H9 (cell line): ENCODE measurements around the gene CDKL4. TPM values are rescaled to one million over a fixed set of nuclear protein-coding genes. Genes with fewer than 3 reads are reported as not detected.

Experiments
- DNase-seq: peaks from one replicate; pipeline ENCODE4 v3.0.0-alpha.2; 2017
- H2AFZ ChIP-seq: one replicate; pipeline ENCODE4 v1.6.1; 2013; ENCODE audit warnings: mild to moderate bottlenecking, low read length, control low read depth, moderate library complexity
- H2AK5ac ChIP-seq: 2 replicates; pipeline ENCODE4 v1.6.1; 2013; ENCODE audit warnings: low read length, control low read depth, mixed read lengths; ENCODE audit not compliant: insufficient read length
- H2BK120ac ChIP-seq: one replicate; pipeline ENCODE4 v1.6.1; 2013; ENCODE audit warnings: low read depth, mild to moderate bottlenecking, low read length, control low read depth, inconsistent platforms; ENCODE audit not compliant: poor library complexity, severe bottlenecking
- H2BK12ac ChIP-seq: 2 replicates; pipeline ENCODE4 v1.6.1; 2013; ENCODE audit warnings: low read length, control low read depth, mixed read lengths, low read depth; ENCODE audit not compliant: insufficient read length
- H2BK15ac ChIP-seq: 2 replicates; pipeline ENCODE4 v1.6.1; 2013; ENCODE audit warnings: low read depth, low read length, control low read depth
- H2BK20ac ChIP-seq: one replicate; pipeline ENCODE4 v1.6.1; 2013; ENCODE audit warnings: low read depth, mild to moderate bottlenecking, low read length, control low read depth, inconsistent platforms; ENCODE audit not compliant: poor library complexity, severe bottlenecking
- H2BK5ac ChIP-seq: 2 replicates; pipeline ENCODE4 v1.6.1; 2013; ENCODE audit warnings: low read length, control low read depth, mixed read lengths; ENCODE audit not compliant: insufficient read length
- H3K14ac ChIP-seq: 2 replicates; pipeline ENCODE4 v1.6.1; 2013; ENCODE audit warnings: low read length, control low read depth; ENCODE audit not compliant: insufficient read depth
- H3K18ac ChIP-seq: 2 replicates; pipeline ENCODE4 v1.6.1; 2013; ENCODE audit warnings: low read depth, mild to moderate bottlenecking, mixed read lengths, low read length, control low read depth; ENCODE audit not compliant: insufficient read length
- H3K23ac ChIP-seq: 2 replicates; pipeline ENCODE4 v1.6.1; 2013; ENCODE audit warnings: low read length, control low read depth, mixed read lengths, low read depth; ENCODE audit not compliant: insufficient read length
- H3K23me2 ChIP-seq: 2 replicates; pipeline ENCODE4 v1.6.1; 2013; ENCODE audit warnings: low read depth, mild to moderate bottlenecking, mixed read lengths, low read length, control low read depth; ENCODE audit not compliant: insufficient read length, poor library complexity, severe bottlenecking
- H3K27ac ChIP-seq: 2 replicates; pipeline ENCODE4 v1.5.1; 2013; ENCODE audit warnings: low read length, control low read depth, mixed read lengths, low read depth; ENCODE audit not compliant: insufficient read length
- H3K27me3 ChIP-seq: 2 replicates; pipeline ENCODE4 v1.6.1; 2013; ENCODE audit warnings: low read length, control low read depth, inconsistent platforms; ENCODE audit not compliant: insufficient read depth
- H3K4ac ChIP-seq: 2 replicates; pipeline ENCODE4 v1.6.1; 2013; ENCODE audit warnings: low read depth, mild to moderate bottlenecking, control low read depth, inconsistent platforms, low read length, moderate library complexity
- H3K4me1 ChIP-seq: 2 replicates; pipeline ENCODE4 v1.6.1; 2013; ENCODE audit warnings: low read length, control low read depth, inconsistent platforms; ENCODE audit not compliant: insufficient read depth
- H3K4me2 ChIP-seq: 2 replicates; pipeline ENCODE4 v1.6.1; 2013; ENCODE audit warnings: low read length, control low read depth, mixed read lengths; ENCODE audit not compliant: insufficient read length, insufficient read depth
- H3K56ac ChIP-seq: 2 replicates; pipeline ENCODE4 v1.6.1; 2013; ENCODE audit warnings: low read depth, mild to moderate bottlenecking, mixed read lengths, low read length, control low read depth; ENCODE audit not compliant: insufficient read length
- H3K79me1 ChIP-seq: 2 replicates; pipeline ENCODE4 v1.6.1; 2013; ENCODE audit warnings: low read depth, mild to moderate bottlenecking, moderate library complexity, low read length, control low read depth, inconsistent platforms; ENCODE audit not compliant: insufficient read depth, poor library complexity, severe bottlenecking
- H3K79me2 ChIP-seq: 2 replicates; pipeline ENCODE4 v1.6.1; 2013; ENCODE audit warnings: low read length, control low read depth, inconsistent platforms; ENCODE audit not compliant: insufficient read depth
- H3K9ac ChIP-seq: 2 replicates; pipeline ENCODE4 v1.6.1; 2013; ENCODE audit warnings: low read length, control low read depth, mixed read lengths; ENCODE audit not compliant: insufficient read length; ENCODE audit errors: extremely low read depth
- H3K9me3 ChIP-seq: one replicate; pipeline ENCODE4 v1.6.1; 2013; ENCODE audit warnings: low read depth, low read length, inconsistent platforms; ENCODE audit not compliant: control insufficient read depth
- H3T11ph ChIP-seq: one replicate; pipeline ENCODE4 v1.6.1; 2013; ENCODE audit warnings: mild to moderate bottlenecking, low read length, control low read depth, inconsistent platforms
- H4K20me1 ChIP-seq: one replicate; pipeline ENCODE4 v1.6.1; 2013; ENCODE audit not compliant: control insufficient read depth, insufficient read length, insufficient read depth
- H4K5ac ChIP-seq: 2 replicates; pipeline ENCODE4 v1.6.1; 2013; ENCODE audit warnings: low read depth, mild to moderate bottlenecking, mixed read lengths, low read length, control low read depth; ENCODE audit not compliant: insufficient read length
- H4K8ac ChIP-seq: replicated peaks from 2 replicates; pipeline ENCODE4 v1.6.1; 2013; ENCODE audit warnings: low read length, control low read depth, mixed read lengths, low read depth; ENCODE audit not compliant: insufficient read length
- H4K91ac ChIP-seq: 2 replicates; pipeline ENCODE4 v1.6.1; 2013; ENCODE audit warnings: low read depth, mild to moderate bottlenecking, moderate library complexity, mixed read lengths, low read length, control low read depth; ENCODE audit not compliant: insufficient read length
- H3K27ac Mint-ChIP-seq, 3 experiments: 2 replicates in 2 of 3; 3 replicates in 1 of 3; pipeline ENCODE4 v1.8.0; 2020 to 2021; ENCODE audit warnings: mixed read lengths in 3 of 3, mild to moderate bottlenecking in 1 of 3, moderate library complexity in 1 of 3
- H3K27me3 Mint-ChIP-seq: 2 replicates; pipeline ENCODE4 v1.8.0; 2021; ENCODE audit warnings: low read depth, mild to moderate bottlenecking, moderate library complexity, mixed read lengths
- H3K36me3 Mint-ChIP-seq, 3 experiments: 2 replicates in 2 of 3; 3 replicates in 1 of 3; pipeline ENCODE4 v1.8.0; 2020 to 2021; ENCODE audit warnings: low read depth in 3 of 3, mixed read lengths in 3 of 3; ENCODE audit not compliant: insufficient read depth in 1 of 3
- H3K4me1 Mint-ChIP-seq, 2 experiments: 2 replicates each; pipeline ENCODE4 v1.8.0; 2020; ENCODE audit warnings: mixed read lengths in 2 of 2
- H3K4me3 Mint-ChIP-seq, 2 experiments: 2 replicates in 1 of 2; 3 replicates in 1 of 2; pipeline ENCODE4 v1.8.0; 2020 to 2021; ENCODE audit warnings: mild to moderate bottlenecking in 2 of 2, mixed read lengths in 2 of 2, moderate library complexity in 1 of 2
- H3K9me3 Mint-ChIP-seq, 2 experiments: 2 replicates in 1 of 2; 3 replicates in 1 of 2; pipeline ENCODE4 v1.8.0; 2020; ENCODE audit warnings: mild to moderate bottlenecking in 2 of 2, mixed read lengths in 2 of 2, moderate library complexity in 1 of 2
- CTCF ChIP-seq: fragments of 200-600 bp; sonication (generic); conservative IDR thresholded peaks from 3 replicates; pipeline ENCODE4 v1.8.0; 2021; ENCODE audit warnings: antibody characterized with exemption, mild to moderate bottlenecking
- WGBS: extraction: QIAGEN DNeasy Blood & Tissue Kit; methylation state at CpG from one replicate; pipeline ENCODE4 v1.1.7; 2013; ENCODE audit warnings: missing lambda C conversion rate, low lambda C conversion rate, mixed read lengths; ENCODE audit not compliant: insufficient read length; ENCODE audit errors: extremely low coverage; 5-methylcytosine and 5-hydroxymethylcytosine counted together
- total RNA-seq: library from RNA; stranded (reverse); gene quantifications from 2 replicates; pipeline ENCODE4 v1.2.1, GENCODE V29; 2021

The CDKL4 gene
- total RNA-seq, 1 experiment from 2014 or later: not detected

- Histone ChIP-seq H3K18ac (no peak overlapping the region), H4K20me1 (no peaks in the 10 kb centered on the region), H3K4me1 (no peaks in the 10 kb centered on the region), H3K4me2 (no peak overlapping the region), H3K79me1 (no peaks in the 10 kb centered on the region), H2AFZ (no peak overlapping the region), H3T11ph (no peak overlapping the region), H4K91ac (no peak overlapping the region), H3K4ac (no peak overlapping the region), H2BK15ac (no peak overlapping the region), H4K8ac (no peak overlapping the region), H3K9ac (no peak overlapping the region), H3K56ac (no peak overlapping the region), H3K23ac (no peak overlapping the region), H3K14ac (no peak overlapping the region), H2BK12ac (no peak overlapping the region), H3K79me2 (no peaks in the 10 kb centered on the region), H2AK5ac (no peak overlapping the region), H4K5ac (no peak overlapping the region), H2BK5ac (no peak overlapping the region), H2BK120ac (no peak overlapping the region), H3K27me3 (no peaks in the 10 kb centered on the region), H3K23me2 (no peaks in the 10 kb centered on the region), H3K9me3 (no peaks in the 10 kb centered on the region), H3K27ac (no peak overlapping the region), H2BK20ac (no peak overlapping the region)
- H3K9me3 Mint-ChIP-seq: no peaks in the 10 kb centered on the region
- H3K36me3 Mint-ChIP-seq: no peaks in the 10 kb centered on the region
- no peak overlapping the region for H3K4me3 Mint-ChIP-seq
- no peaks in the 10 kb centered on the region for H3K27me3 Mint-ChIP-seq
- no peak for DNase-seq
- peak overlapping the region in 1 of 3 experiments; percentile 16; a peak in 1 of 7 replicates for H3K27ac Mint-ChIP-seq
- no peak for TF ChIP-seq CTCF
- peaks cover 14 to 16% of the 10 kb centered on the region in 2 experiments for H3K4me1 Mint-ChIP-seq
- WGBS: no CpG with 5 or more reads among the region's 3 CpGs
These were observed 82.8 kb downstream of the CDKL4 start for GRCh38 chr2:39160982-39161381.
